Keratinocyte (primary cell): ENCODE data around the gene ZEB2.

Source experiments
- EZH2 ChIP-seq: IDR thresholded peaks from one replicate; pipeline ENCODE4 v1.6.1; 2012; ENCODE audit warnings: inconsistent platforms, mild to moderate bottlenecking, low read length, moderate library complexity
- TF ChIP-seq, protein P1 (sequence below), 3 experiments: IDR thresholded peaks in 1 of 3; conservative IDR thresholded peaks in 1 of 3; optimal IDR thresholded peaks in 1 of 3; 2 replicates in 2 of 3; 3 replicates in 1 of 3; pipeline versions ENCODE3 to v1.5.1; 2011; ENCODE audit warnings: low read length in 3 of 3, mild to moderate bottlenecking in 3 of 3, moderate library complexity in 2 of 3, control low read depth in 1 of 3, inconsistent platforms in 1 of 3; ENCODE audit not compliant: insufficient read depth in 2 of 3; ENCODE audit errors: extremely low read depth in 1 of 3

DNA sequence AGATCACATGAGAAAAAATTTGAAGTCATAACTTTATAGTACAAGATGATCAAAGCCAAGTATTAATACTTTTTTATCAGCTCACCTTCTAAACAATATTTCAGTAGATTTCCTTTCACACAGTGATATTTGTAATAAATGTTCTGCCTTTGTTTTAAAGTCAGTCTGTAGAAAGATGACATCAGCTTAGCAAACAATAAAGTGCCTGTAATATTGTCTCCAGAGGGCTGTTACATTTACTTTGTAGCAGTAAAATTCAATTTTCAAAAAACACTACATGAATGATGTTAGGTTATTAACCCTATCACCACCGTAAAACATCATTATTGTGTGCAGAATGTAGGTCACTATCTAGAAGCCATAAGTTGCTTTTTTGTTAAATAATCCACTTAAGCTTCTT lies 49.6 kb downstream of the ZEB2 start:
- TF ChIP-seq, protein P1, sequence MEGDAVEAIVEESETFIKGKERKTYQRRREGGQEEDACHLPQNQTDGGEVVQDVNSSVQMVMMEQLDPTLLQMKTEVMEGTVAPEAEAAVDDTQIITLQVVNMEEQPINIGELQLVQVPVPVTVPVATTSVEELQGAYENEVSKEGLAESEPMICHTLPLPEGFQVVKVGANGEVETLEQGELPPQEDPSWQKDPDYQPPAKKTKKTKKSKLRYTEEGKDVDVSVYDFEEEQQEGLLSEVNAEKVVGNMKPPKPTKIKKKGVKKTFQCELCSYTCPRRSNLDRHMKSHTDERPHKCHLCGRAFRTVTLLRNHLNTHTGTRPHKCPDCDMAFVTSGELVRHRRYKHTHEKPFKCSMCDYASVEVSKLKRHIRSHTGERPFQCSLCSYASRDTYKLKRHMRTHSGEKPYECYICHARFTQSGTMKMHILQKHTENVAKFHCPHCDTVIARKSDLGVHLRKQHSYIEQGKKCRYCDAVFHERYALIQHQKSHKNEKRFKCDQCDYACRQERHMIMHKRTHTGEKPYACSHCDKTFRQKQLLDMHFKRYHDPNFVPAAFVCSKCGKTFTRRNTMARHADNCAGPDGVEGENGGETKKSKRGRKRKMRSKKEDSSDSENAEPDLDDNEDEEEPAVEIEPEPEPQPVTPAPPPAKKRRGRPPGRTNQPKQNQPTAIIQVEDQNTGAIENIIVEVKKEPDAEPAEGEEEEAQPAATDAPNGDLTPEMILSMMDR (optimal IDR thresholded peaks at IDR 0.05 in 1 of 3, IDR thresholded peaks at IDR 0.05 in 1 of 3, conservative IDR thresholded peaks at IDR 0.05 in 1 of 3; ENCODE audit: extremely low read depth in 1 of 3, insufficient read depth in 2 of 3, low read length in 3 of 3): no peak
- TF ChIP-seq EZH2: no peak
